GM06990 (cell line): ENCODE data around the gene CLCN2.

Experiments used
- DNase-seq: peaks from one replicate; pipeline ENCODE4 v3.0.0-alpha.2; 2011; ENCODE audit not compliant: insufficient read length; ENCODE audit errors: extremely low read depth
- H3K27me3 ChIP-seq: replicated peaks from 2 replicates; pipeline ENCODE4 v1.6.0; 2011; ENCODE audit warnings: low read length; ENCODE audit not compliant: control insufficient read depth, insufficient read depth
- H3K36me3 ChIP-seq: 2 replicates; pipeline ENCODE4 v1.5.1; 2011; ENCODE audit warnings: low read length; ENCODE audit not compliant: control insufficient read depth, insufficient read depth
- H3K4me3 ChIP-seq: replicated peaks from 2 replicates; pipeline ENCODE4 v1.5.1; 2011; ENCODE audit warnings: low read depth, mild to moderate bottlenecking, control low read depth, low read length
- CTCF ChIP-seq: IDR thresholded peaks from 2 replicates; pipeline ENCODE4 v1.5.1; 2011; ENCODE audit warnings: low read length, control low read depth, mild to moderate bottlenecking, inconsistent platforms; ENCODE audit not compliant: insufficient read depth, poor library complexity, severe bottlenecking

CLCN2 gene

GRCh38 chr3:184352149-184352785 is 9.1 kb downstream of the CLCN2 start:
- no peak for DNase-seq
- Histone ChIP-seq H3K4me3 (no peak overlapping the region), H3K36me3 (no peaks in the 10 kb centered on the region), H3K27me3 (no peaks in the 10 kb centered on the region)
- no peak for TF ChIP-seq CTCF

GRCh38 chr3:184351511-184352148 is 9.8 kb downstream of the CLCN2 start:
- no peak overlapping the region for H3K4me3 ChIP-seq
- H3K27me3 ChIP-seq = no peaks in the 10 kb centered on the region
- H3K36me3 ChIP-seq = no peaks in the 10 kb centered on the region
- no peak for TF ChIP-seq CTCF
- DNase-seq = no peak

GRCh38 chr3:184350618-184351017 is 10.8 kb downstream of the CLCN2 start:
- no peak for TF ChIP-seq CTCF
- no peak overlapping the region for H3K4me3 ChIP-seq
- DNase-seq = no peak
- no peaks in the 10 kb centered on the region for H3K36me3 ChIP-seq
- no peaks in the 10 kb centered on the region for H3K27me3 ChIP-seq

- no peaks in the 10 kb centered on the region for H3K36me3 ChIP-seq
- DNase-seq = no peak
- no peak for TF ChIP-seq CTCF
- H3K27me3 ChIP-seq = no peaks in the 10 kb centered on the region
- no peak overlapping the region for H3K4me3 ChIP-seq
Measured at GRCh38 chr3:184349563-184350470, 11.6 kb downstream of the CLCN2 start.

GRCh38 chr3:184348057-184348382 is 13.4 kb downstream of the CLCN2 start:
- no peak for TF ChIP-seq CTCF
- Histone ChIP-seq H3K4me3 (no peak overlapping the region), H3K36me3 (no peaks in the 10 kb centered on the region; the same call in 1 of the 2 replicates), H3K27me3 (no peaks in the 10 kb centered on the region)
- no peak for DNase-seq
